HepG2 (cell line): ENCODE measurements around the gene PKD1L1.

ENCODE experiments used
- ZKSCAN1 ChIP-seq: fragments of 150-350 bp; IDR thresholded peaks from 2 replicates; pipeline ENCODE4 v1.6.1; 2014; ENCODE audit warnings: low read length
- ZNF598 ChIP-seq: sonication (generic); formaldehyde crosslinking; IDR thresholded peaks from 2 replicates; pipeline ENCODE4 v1.5.1; 2020; ENCODE audit warnings: mild to moderate bottlenecking, missing genetic modification reagents, borderline replicate concordance

DNA sequence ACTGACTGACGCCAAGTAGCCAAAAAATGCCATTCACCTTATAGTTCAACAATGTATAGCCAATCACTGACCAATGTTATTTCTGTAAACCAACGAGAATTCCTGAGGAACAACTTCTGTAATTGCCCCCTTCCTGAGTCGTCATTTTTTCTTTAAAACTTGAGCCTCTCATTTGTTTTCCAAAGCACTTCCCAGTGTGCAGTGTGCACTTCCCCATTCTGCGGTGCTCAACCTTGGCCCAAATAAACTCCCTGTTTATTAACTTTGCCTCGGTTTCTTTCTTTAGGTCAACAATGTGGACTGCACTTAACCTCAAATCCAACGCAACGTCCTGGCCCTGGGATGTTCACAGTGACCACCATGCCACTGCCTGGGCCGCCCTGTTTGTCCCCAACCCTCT, 15.1 kb downstream of the PKD1L1 start:
- TF ChIP-seq ZKSCAN1 (no peak), ZNF598 (CRISPR knock-in tag) (no peak)
